Neural progenitor cell (in vitro differentiated cells): ENCODE measurements around the gene HUS1. TPM values are rescaled to one million over a fixed set of nuclear protein-coding genes. Genes with fewer than 3 reads are reported as not detected.
A peak's percentile ranks its signal among the peaks of the same experiment; 100 is the strongest.

Experiments used
- DNase-seq: peaks from one replicate; pipeline ENCODE4 v3.0.0-alpha.2; 2016; ENCODE audit warnings: low spot score
- H2AFZ ChIP-seq: fragments of 200-600 bp; sonication (generic); replicated peaks from 2 replicates; pipeline ENCODE4 v1.6.1; 2016; ENCODE audit warnings: antibody characterized with exemption
- H3F3A ChIP-seq: fragments of 200-600 bp; sonication (generic); 2 replicates; pipeline ENCODE4 v1.6.1; 2016; ENCODE audit warnings: antibody characterized with exemption, low read depth
- H3K27ac ChIP-seq: fragments of 200-600 bp; sonication (generic); 2 replicates; pipeline ENCODE4 v1.5.1; 2016; ENCODE audit warnings: mild to moderate bottlenecking
- H3K27me3 ChIP-seq: fragments of 200-600 bp; sonication (generic); 2 replicates; pipeline ENCODE4 v1.6.1; 2016; ENCODE audit warnings: mild to moderate bottlenecking, moderate library complexity
- H3K36me3 ChIP-seq: fragments of 200-600 bp; sonication (generic); 2 replicates; pipeline ENCODE4 v1.5.1; 2016
- H3K4me1 ChIP-seq: fragments of 200-600 bp; sonication (generic); 2 replicates; pipeline ENCODE4 v1.6.1; 2016; ENCODE audit warnings: mixed run types
- H3K4me2 ChIP-seq: fragments of 200-600 bp; sonication (generic); 2 replicates; pipeline ENCODE4 v1.6.1; 2016
- H3K4me3 ChIP-seq: fragments of 200-600 bp; sonication (generic); 2 replicates; pipeline ENCODE4 v1.5.1; 2016
- H3K79me2 ChIP-seq: fragments of 200-600 bp; sonication (generic); 2 replicates; pipeline ENCODE4 v1.6.1; 2016; ENCODE audit warnings: low read depth
- H3K9ac ChIP-seq: fragments of 200-600 bp; sonication (generic); 2 replicates; pipeline ENCODE4 v1.6.1; 2016
- H3K9me3 ChIP-seq: fragments of 200-600 bp; sonication (generic); 2 replicates; pipeline ENCODE4 v1.5.1; 2016; ENCODE audit warnings: low read depth
- H4K20me1 ChIP-seq: fragments of 200-600 bp; sonication (generic); 2 replicates; pipeline ENCODE4 v1.6.1; 2016; ENCODE audit warnings: low read depth
- H3K27ac Mint-ChIP-seq: 3 replicates; pipeline ENCODE4 v1.8.0; 2021; ENCODE audit warnings: mixed read lengths
- H3K27me3 Mint-ChIP-seq: 2 replicates; pipeline ENCODE4 v1.8.0; 2022; ENCODE audit warnings: low read depth, mild to moderate bottlenecking, inconsistent platforms, moderate library complexity, mixed read lengths; ENCODE audit not compliant: insufficient read depth
- H3K36me3 Mint-ChIP-seq: 3 replicates; pipeline ENCODE4 v1.8.0; 2021; ENCODE audit warnings: mixed read lengths
- H3K4me1 Mint-ChIP-seq: 3 replicates; pipeline ENCODE4 v1.8.0; 2021; ENCODE audit warnings: mixed read lengths
- H3K4me3 Mint-ChIP-seq: 3 replicates; pipeline ENCODE4 v1.8.0; 2021; ENCODE audit warnings: mild to moderate bottlenecking, moderate library complexity, mixed read lengths
- H3K9me3 Mint-ChIP-seq: 3 replicates; pipeline ENCODE4 v1.8.0; 2020; ENCODE audit warnings: mixed read lengths
- EZH2 ChIP-seq: fragments of 200-600 bp; sonication (generic); IDR thresholded peaks from 2 replicates; pipeline ENCODE4 v1.6.1; 2017; ENCODE audit warnings: antibody characterized with exemption, mild to moderate bottlenecking, moderate library complexity
- EZH2phosphoT487 ChIP-seq: fragments of 200-600 bp; sonication (generic); IDR thresholded peaks from 2 replicates; pipeline ENCODE4 v1.6.1; 2017; ENCODE audit warnings: antibody characterized with exemption
- total RNA-seq: library from RNA; depleted of rRNA; stranded (reverse); fragments of >200 nt; gene quantifications from 2 replicates; pipeline ENCODE4 v1.2.3, GENCODE V29; 2015; ENCODE audit warnings: low replicate concordance
- TF ChIP-seq, protein P1 (sequence below): fragments of 200-600 bp; sonication (generic); IDR thresholded peaks from 2 replicates; pipeline ENCODE4 v1.5.1; 2017; ENCODE audit warnings: antibody characterized with exemption, mild to moderate bottlenecking

HUS1 gene
- total RNA-seq, 1 donor from 2014 or later, result 48.7 TPM

DNA sequence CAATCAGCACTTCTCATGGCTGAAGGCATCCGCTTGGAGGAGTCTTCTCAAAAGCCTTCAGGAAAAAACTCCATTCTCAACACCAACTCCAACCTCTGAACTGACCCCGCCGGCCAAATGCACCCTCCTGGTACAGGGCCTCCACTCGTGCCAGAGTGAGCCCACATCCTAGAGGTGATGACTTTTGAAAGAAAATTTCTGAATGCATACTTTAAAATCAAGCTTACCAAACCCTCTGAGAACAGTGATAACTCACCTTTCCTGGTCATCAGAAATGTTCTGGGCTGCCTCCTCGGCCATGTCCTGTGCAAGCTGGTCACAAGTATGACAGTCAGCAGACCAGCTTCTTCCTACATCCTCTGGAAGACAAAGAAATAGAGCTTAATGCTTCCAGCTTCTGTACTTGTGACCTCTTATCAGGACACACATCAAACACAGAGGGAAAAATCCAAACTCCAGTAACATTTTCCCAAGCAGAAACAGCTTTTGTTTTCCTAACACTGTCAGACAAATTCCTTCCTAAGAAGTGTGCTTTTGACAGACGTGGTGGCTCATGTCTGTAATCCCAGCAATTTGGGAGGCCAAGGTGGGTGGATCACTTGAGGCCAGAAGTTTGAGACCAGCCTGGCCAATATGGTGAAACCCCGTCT is 31.1 kb downstream of the HUS1 start, which contains the start of gene PKD1L1:
PKD1L1 (minus strand) TSS at position 326 of the 650 bp plus-strand sequence; CDS start at position 300, 26 bp downstream.
- no peak within 1 kb of the TSS for H2AFZ ChIP-seq
- Mint-ChIP-seq H3K27ac (no peak within 1 kb of the TSS), H3K9me3 (no peaks in the 10 kb centered on the region), H3K36me3 (no peaks in the 10 kb centered on the region), H3K4me1 (peaks cover 6% of the 10 kb centered on the region), H3K27me3 (peaks cover 12% of the 10 kb centered on the region), H3K4me3 (no peak within 1 kb of the TSS)
- no peaks in the 10 kb centered on the region for H3K79me2 ChIP-seq
- H3K4me3 ChIP-seq, result no peak within 1 kb of the TSS
- no peaks in the 10 kb centered on the region for H3K9me3 ChIP-seq
- no peak within 1 kb of the TSS for H3K4me2 ChIP-seq
- no peak within 1 kb of the TSS for H3K9ac ChIP-seq
- TF ChIP-seq, protein P1, sequence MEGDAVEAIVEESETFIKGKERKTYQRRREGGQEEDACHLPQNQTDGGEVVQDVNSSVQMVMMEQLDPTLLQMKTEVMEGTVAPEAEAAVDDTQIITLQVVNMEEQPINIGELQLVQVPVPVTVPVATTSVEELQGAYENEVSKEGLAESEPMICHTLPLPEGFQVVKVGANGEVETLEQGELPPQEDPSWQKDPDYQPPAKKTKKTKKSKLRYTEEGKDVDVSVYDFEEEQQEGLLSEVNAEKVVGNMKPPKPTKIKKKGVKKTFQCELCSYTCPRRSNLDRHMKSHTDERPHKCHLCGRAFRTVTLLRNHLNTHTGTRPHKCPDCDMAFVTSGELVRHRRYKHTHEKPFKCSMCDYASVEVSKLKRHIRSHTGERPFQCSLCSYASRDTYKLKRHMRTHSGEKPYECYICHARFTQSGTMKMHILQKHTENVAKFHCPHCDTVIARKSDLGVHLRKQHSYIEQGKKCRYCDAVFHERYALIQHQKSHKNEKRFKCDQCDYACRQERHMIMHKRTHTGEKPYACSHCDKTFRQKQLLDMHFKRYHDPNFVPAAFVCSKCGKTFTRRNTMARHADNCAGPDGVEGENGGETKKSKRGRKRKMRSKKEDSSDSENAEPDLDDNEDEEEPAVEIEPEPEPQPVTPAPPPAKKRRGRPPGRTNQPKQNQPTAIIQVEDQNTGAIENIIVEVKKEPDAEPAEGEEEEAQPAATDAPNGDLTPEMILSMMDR, result no peak
- TF ChIP-seq EZH2phosphoT487, result no peak
- no peak for TF ChIP-seq EZH2
- H3K36me3 ChIP-seq, result no peaks in the 10 kb centered on the region
- DNase-seq, result no peak
- no peak within 1 kb of the TSS for H3K27ac ChIP-seq
- H3K4me1 ChIP-seq, result no peaks in the 10 kb centered on the region
- no peaks in the 10 kb centered on the region for H4K20me1 ChIP-seq
- no peaks in the 10 kb centered on the region for H3K27me3 ChIP-seq
- H3F3A ChIP-seq, result no peaks in the 10 kb centered on the region

DNA sequence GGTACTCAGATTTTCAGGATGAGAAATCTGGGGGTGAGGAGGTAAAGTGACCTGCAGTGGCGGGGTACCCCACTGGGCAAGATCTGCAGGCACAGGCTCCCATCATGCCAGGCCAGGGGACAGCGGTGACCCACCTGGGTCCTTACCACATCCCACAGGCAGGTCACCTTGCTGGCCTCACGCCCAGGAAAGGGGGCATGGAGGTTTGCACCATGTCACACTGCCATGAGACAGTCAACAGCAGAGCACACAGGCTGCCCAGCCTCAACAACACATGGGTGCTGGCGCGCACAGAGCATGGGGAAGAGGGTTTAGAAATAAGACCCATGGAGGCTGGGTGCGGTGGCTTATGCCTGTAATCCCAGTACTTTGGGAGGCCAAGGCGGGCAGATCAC is 32.1 kb downstream of the HUS1 start:
- H3K27me3 Mint-ChIP-seq, result peaks cover 12% of the 10 kb centered on the region
- no peak overlapping the region for H3K4me3 Mint-ChIP-seq
- TF ChIP-seq, protein P1, result no peak
- TF ChIP-seq EZH2 (no peak), EZH2phosphoT487 (no peak)
- Histone ChIP-seq H3K27ac (no peak overlapping the region), H3K4me2 (no peak overlapping the region), H3K4me1 (no peaks in the 10 kb centered on the region), H2AFZ (no peak overlapping the region), H3K36me3 (no peaks in the 10 kb centered on the region), H3K27me3 (no peaks in the 10 kb centered on the region), H3K9ac (no peak overlapping the region), H3K4me3 (no peak overlapping the region), H4K20me1 (no peaks in the 10 kb centered on the region), H3K9me3 (no peaks in the 10 kb centered on the region), H3F3A (no peaks in the 10 kb centered on the region), H3K79me2 (no peaks in the 10 kb centered on the region)
- peaks cover 8% of the 10 kb centered on the region for H3K4me1 Mint-ChIP-seq
- H3K27ac Mint-ChIP-seq, result no peak overlapping the region
- DNase-seq, result no peak
- no peaks in the 10 kb centered on the region for H3K36me3 Mint-ChIP-seq
- H3K9me3 Mint-ChIP-seq, result no peaks in the 10 kb centered on the region

DNA sequence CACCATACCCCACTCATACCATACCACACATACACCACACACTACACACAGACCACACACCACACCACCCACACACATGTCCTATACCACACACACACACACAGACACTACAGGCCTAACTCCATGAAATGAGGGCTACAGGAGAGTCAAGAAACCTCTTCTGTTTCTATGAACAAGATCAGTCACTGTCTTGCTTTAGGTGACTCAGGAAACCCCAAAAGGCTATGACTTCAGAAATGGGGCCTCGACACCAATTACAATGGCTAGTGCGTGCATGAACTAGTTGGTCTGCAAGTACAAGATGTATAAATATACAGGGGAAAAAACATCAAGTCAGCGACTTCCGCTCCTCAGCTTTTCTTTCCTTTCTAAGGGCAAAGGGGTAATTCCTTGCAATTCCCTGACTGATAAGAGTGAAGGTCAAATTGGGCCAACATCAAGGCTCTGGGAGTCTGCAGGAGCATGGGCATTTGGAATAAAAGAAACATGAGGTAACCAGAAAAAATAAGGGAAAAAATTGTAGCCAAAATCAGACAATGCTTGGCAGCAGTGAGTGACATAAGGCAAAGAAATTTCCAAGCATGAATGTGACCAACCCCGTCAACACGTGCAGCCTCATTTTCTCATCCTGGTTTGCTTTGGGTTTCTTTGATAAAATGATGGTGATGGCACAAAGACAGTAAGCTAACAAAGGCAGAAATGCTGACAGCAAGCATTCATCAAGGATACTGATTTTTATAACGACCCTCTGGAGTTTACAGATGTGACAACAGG is 32.6 kb downstream of the HUS1 start:
- Mint-ChIP-seq H3K27ac (peak overlapping the region; percentile 38), H3K9me3 (no peaks in the 10 kb centered on the region), H3K4me1 (peaks cover 10% of the 10 kb centered on the region), H3K36me3 (no peaks in the 10 kb centered on the region), H3K4me3 (no peak overlapping the region), H3K27me3 (peaks cover 8% of the 10 kb centered on the region)
- H3K27me3 ChIP-seq, result no peaks in the 10 kb centered on the region
- no peak overlapping the region for H3K4me2 ChIP-seq
- no peak overlapping the region for H3K27ac ChIP-seq
- H3K36me3 ChIP-seq, result no peaks in the 10 kb centered on the region
- TF ChIP-seq, protein P1, result no peak
- TF ChIP-seq EZH2 (no peak), EZH2phosphoT487 (no peak)
- no peak overlapping the region for H2AFZ ChIP-seq
- H3K9me3 ChIP-seq, result no peaks in the 10 kb centered on the region
- no peaks in the 10 kb centered on the region for H3K4me1 ChIP-seq
- DNase-seq, result no peak
- H3K9ac ChIP-seq, result no peak overlapping the region
- H3K79me2 ChIP-seq, result no peaks in the 10 kb centered on the region
- no peaks in the 10 kb centered on the region for H3F3A ChIP-seq
- H3K4me3 ChIP-seq, result no peak overlapping the region
- no peaks in the 10 kb centered on the region for H4K20me1 ChIP-seq
